ENCODE measurements around the gene SLC22A14. TPM values are rescaled to one million over a fixed set of nuclear protein-coding genes. Genes with fewer than 3 reads are reported as not detected.

Gene SLC22A14
- total and polyA plus RNA-seq, 2 experiments from 2014 or later: 0.12 to 0.43 TPM

GRCh38 chr3:38297537-38297936 is 15.4 kb downstream of the SLC22A14 start:
- Histone ChIP-seq H3K27me3 (no peaks in the 10 kb centered on the region), H3K9me3 (ENCODE audit: low read depth) (no peaks in the 10 kb centered on the region), H3K4me1 (ENCODE audit: low read depth) (no peaks in the 10 kb centered on the region), H3K4me3 (no peak overlapping the region), H3K27ac (no peak overlapping the region), H3K36me3 (no peaks in the 10 kb centered on the region)
- TF ChIP-seq, protein P1, sequence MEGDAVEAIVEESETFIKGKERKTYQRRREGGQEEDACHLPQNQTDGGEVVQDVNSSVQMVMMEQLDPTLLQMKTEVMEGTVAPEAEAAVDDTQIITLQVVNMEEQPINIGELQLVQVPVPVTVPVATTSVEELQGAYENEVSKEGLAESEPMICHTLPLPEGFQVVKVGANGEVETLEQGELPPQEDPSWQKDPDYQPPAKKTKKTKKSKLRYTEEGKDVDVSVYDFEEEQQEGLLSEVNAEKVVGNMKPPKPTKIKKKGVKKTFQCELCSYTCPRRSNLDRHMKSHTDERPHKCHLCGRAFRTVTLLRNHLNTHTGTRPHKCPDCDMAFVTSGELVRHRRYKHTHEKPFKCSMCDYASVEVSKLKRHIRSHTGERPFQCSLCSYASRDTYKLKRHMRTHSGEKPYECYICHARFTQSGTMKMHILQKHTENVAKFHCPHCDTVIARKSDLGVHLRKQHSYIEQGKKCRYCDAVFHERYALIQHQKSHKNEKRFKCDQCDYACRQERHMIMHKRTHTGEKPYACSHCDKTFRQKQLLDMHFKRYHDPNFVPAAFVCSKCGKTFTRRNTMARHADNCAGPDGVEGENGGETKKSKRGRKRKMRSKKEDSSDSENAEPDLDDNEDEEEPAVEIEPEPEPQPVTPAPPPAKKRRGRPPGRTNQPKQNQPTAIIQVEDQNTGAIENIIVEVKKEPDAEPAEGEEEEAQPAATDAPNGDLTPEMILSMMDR (IDR thresholded peaks at IDR 0.05; ENCODE audit: low read depth, low read length): no peak
- DNase-seq (ENCODE audit: low read depth in 1 of 2, low spot score in 1 of 2): no peak

DNA sequence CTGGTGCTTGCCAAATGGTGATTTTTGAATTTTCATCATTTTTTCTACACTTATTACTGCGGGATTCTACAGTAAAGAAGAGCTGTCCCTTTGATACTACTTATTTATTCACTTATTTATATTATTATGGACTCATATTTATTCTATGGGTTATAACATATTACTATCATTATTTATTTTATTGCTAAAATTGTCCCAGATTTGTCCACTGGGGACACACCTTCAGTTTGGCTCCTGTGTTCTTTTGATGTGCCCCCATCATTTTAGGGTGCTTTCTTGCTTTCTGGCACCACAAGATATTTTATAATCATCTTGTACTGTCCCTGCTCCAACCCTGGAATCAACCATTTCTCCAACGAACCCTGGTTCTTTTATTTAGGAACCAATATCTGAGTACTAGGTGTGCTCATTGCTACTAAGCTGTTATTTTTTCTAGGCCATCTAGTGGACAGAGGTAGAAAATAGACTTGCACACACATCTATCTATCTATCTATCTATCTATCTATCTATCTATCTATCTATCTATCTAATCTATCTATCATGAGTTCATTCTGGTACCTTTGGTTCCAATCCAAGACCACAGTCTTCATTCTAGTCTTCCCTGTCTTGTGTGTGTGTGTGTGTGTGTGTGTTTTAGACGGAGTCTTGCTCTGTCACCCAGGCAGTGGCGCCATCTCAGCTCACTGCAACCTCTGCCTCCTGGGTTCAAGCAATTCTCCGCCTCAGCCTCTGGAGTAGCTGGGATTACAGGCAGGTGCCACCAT is 16.0 kb downstream of the SLC22A14 start:
- no peak overlapping the region for H3K4me3 ChIP-seq
- no peaks in the 10 kb centered on the region for H3K27me3 ChIP-seq
- H3K9me3 ChIP-seq (ENCODE audit: low read depth): no peaks in the 10 kb centered on the region
- H3K4me1 ChIP-seq (ENCODE audit: low read depth): no peaks in the 10 kb centered on the region
- DNase-seq (ENCODE audit: low read depth in 1 of 2, low spot score in 1 of 2): peak in 1 of 2 donors; percentile 5
- TF ChIP-seq, protein P1 (IDR thresholded peaks at IDR 0.05; ENCODE audit: low read depth, low read length): peak; percentile 21
- no peak overlapping the region for H3K27ac ChIP-seq
- H3K36me3 ChIP-seq: no peaks in the 10 kb centered on the region

GRCh38 chr3:38306941-38307340 is 24.8 kb downstream of the SLC22A14 start:
- no peak overlapping the region for H3K4me3 ChIP-seq
- no peaks in the 10 kb centered on the region for H3K9me3 ChIP-seq (ENCODE audit: low read depth)
- DNase-seq (ENCODE audit: low read depth in 1 of 2, low spot score in 1 of 2): no peak
- no peaks in the 10 kb centered on the region for H3K27me3 ChIP-seq
- H3K4me1 ChIP-seq (ENCODE audit: low read depth): no peaks in the 10 kb centered on the region
- H3K27ac ChIP-seq: no peak overlapping the region
- TF ChIP-seq, protein P1 (IDR thresholded peaks at IDR 0.05; ENCODE audit: low read depth, low read length): no peak
- no peaks in the 10 kb centered on the region for H3K36me3 ChIP-seq

DNA sequence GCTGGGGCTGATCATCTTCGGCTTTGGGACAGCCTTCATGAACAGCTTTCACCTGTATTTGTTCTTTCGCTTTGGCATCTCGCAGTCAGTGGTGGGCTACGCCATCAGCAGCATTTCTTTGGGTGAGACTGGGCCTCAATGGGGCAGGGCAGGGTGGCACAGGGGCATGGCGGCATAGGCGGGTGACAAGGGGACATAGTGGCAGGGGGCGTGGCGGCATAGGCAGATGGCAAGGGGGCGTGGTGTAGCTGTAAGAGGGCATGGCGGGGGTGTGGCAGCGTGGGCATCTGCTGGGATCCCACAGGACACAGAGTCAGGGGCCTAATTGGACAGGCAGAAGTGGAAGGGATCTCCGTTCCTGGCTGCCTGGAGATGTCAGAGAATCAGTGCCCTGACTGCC is 25.5 kb downstream of the SLC22A14 start:
- no peaks in the 10 kb centered on the region for H3K36me3 ChIP-seq
- H3K4me1 ChIP-seq (ENCODE audit: low read depth): no peaks in the 10 kb centered on the region
- DNase-seq (ENCODE audit: low read depth in 1 of 2, low spot score in 1 of 2): no peak
- H3K9me3 ChIP-seq (ENCODE audit: low read depth): no peaks in the 10 kb centered on the region
- no peaks in the 10 kb centered on the region for H3K27me3 ChIP-seq
- H3K27ac ChIP-seq: no peak overlapping the region
- TF ChIP-seq, protein P1 (IDR thresholded peaks at IDR 0.05; ENCODE audit: low read depth, low read length): no peak
- H3K4me3 ChIP-seq: no peak overlapping the region

DNA sequence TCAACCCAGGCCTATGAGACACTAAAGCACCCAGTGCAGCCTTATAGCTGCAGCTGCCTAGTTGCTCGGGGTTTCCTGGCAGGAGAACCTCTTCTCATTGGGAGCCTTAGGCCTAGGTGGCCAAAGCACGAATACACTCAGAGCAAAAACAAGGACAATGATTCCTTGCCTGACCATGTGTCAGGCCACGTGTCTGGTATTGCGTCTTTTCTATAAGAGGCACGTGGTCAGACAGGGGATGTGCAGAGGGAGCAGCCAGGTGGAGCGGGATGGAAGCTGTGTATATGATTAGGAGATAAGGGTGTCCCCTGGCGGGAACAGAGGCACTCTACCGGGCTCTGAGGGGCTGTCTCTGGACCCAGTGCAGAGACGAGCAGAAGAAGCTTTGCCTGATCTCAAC is 26.4 kb downstream of the SLC22A14 start:
- TF ChIP-seq, protein P1 (IDR thresholded peaks at IDR 0.05; ENCODE audit: low read depth, low read length): no peak
- Histone ChIP-seq H3K36me3 (no peaks in the 10 kb centered on the region), H3K4me3 (no peak overlapping the region), H3K9me3 (ENCODE audit: low read depth) (no peaks in the 10 kb centered on the region), H3K27ac (no peak overlapping the region), H3K4me1 (ENCODE audit: low read depth) (no peaks in the 10 kb centered on the region), H3K27me3 (no peaks in the 10 kb centered on the region)
- DNase-seq (ENCODE audit: low read depth in 1 of 2, low spot score in 1 of 2): no peak
